Right atrium auricular region (tissue), 2 donors: ENCODE data around the gene GAS5. TPM values are rescaled to one million over a fixed set of nuclear protein-coding genes. Genes with fewer than 3 reads are reported as not detected.
A peak's percentile ranks its signal among the peaks of the same experiment; 100 is the strongest.

Experiments
- DNase-seq: peaks from one replicate; pipeline ENCODE4 v3.0.0-alpha.2; 2019; ENCODE audit warnings: low spot score
- H3K27ac ChIP-seq, 2 donors: fragments of 200-600 bp; sonication (generic); 1 replicate in 1 of 2; 2 replicates in 1 of 2; pipeline ENCODE4 v1.5.1; 2016 to 2019
- H3K27me3 ChIP-seq, 2 donors: fragments of 200-600 bp; sonication (generic); one replicate each; pipeline versions ENCODE4 v1.5.1 to v1.6.0; 2017 to 2019
- H3K36me3 ChIP-seq: fragments of 200-600 bp; sonication (generic); one replicate; pipeline ENCODE4 v1.5.1; 2016
- H3K4me1 ChIP-seq, 2 donors: fragments of 200-600 bp; sonication (generic); one replicate each; pipeline versions ENCODE4 v1.5.1 to v1.6.0; 2017 to 2019
- H3K4me3 ChIP-seq, 2 donors: fragments of 200-600 bp; sonication (generic); 1 replicate in 1 of 2; 2 replicates in 1 of 2; pipeline ENCODE4 v1.5.1; 2017 to 2019; ENCODE audit warnings: mild to moderate bottlenecking in 1 of 2, moderate library complexity in 1 of 2
- H3K9me3 ChIP-seq, 2 donors: fragments of 200-600 bp; sonication (generic); one replicate each; pipeline ENCODE4 v1.5.1; 2019
- CTCF ChIP-seq, 2 donors: fragments of 200-600 bp; sonication (generic); IDR thresholded peaks; one replicate each; pipeline ENCODE4 v1.5.1; 2019; ENCODE audit warnings: antibody characterized with exemption in 2 of 2
- total RNA-seq, 2 donors: library from RNA; depleted of rRNA; stranded (reverse); fragments of >200 nt; gene quantifications; one replicate each; pipeline ENCODE4 v1.1.0, GENCODE V29; 2016

Gene GAS5
- total RNA-seq, 2 donors from 2014 or later, result 74.6 to 115 TPM

- peaks cover 0 to 59% of the 10 kb centered on the region in 2 donors for H3K4me1 ChIP-seq
- no peaks in the 10 kb centered on the region for H3K9me3 ChIP-seq
- peak in 1 of 2 donors; percentile 22 for TF ChIP-seq CTCF (IDR thresholded peaks at IDR 0.05)
- peak; percentile 81 for DNase-seq
- H3K36me3 ChIP-seq, result peaks cover 37% of the 10 kb centered on the region
- H3K27me3 ChIP-seq, result no peaks in the 10 kb centered on the region
- H3K4me3 ChIP-seq, result peak within 1 kb of the TSS; percentile 67 to 93
- H3K27ac ChIP-seq, result peak within 1 kb of the TSS; percentile 95 to 98
These were observed 654 bp upstream of the GAS5 start, which contains the start of gene ZBTB37 for GRCh38 chr1:173868266-173869020. ZBTB37 (plus strand) TSS chr1:173868380; CDS start chr1:173870226, 1,846 bp downstream.

GRCh38 chr1:173867141-173867752 lies 542 bp downstream of the GAS5 start:
- peaks cover 48% of the 10 kb centered on the region for H3K36me3 ChIP-seq

GRCh38 chr1:173866413-173867115 lies 1.2 kb downstream of the GAS5 start:
- no peak for DNase-seq
- Histone ChIP-seq H3K4me3 (peak overlapping the region; percentile 67 to 93), H3K27ac (peak overlapping the region; percentile 95 to 98), H3K4me1 (peaks cover 0 to 62% of the 10 kb centered on the region in 2 donors), H3K27me3 (no peaks in the 10 kb centered on the region), H3K9me3 (no peaks in the 10 kb centered on the region), H3K36me3 (peaks cover 48% of the 10 kb centered on the region)
- TF ChIP-seq CTCF (IDR thresholded peaks at IDR 0.05), result no peak

More at GRCh38 chr1:173867141-173867752, 542 bp downstream of the GAS5 start:
- H3K9me3 ChIP-seq, result no peaks in the 10 kb centered on the region
- TF ChIP-seq CTCF (IDR thresholded peaks at IDR 0.05), result no peak
- no peaks in the 10 kb centered on the region for H3K27me3 ChIP-seq
- peak; percentile 60 for DNase-seq
- H3K4me3 ChIP-seq, result peak overlapping the region; percentile 67 to 93
- H3K27ac ChIP-seq, result peak overlapping the region; percentile 95 to 98
- H3K4me1 ChIP-seq, result peaks cover 0 to 62% of the 10 kb centered on the region in 2 donors

GRCh38 chr1:173865468-173866164 lies 2.2 kb downstream of the GAS5 start:
- Histone ChIP-seq H3K4me1 (peaks cover 0 to 55% of the 10 kb centered on the region in 2 donors), H3K4me3 (no peak overlapping the region), H3K36me3 (peaks cover 48% of the 10 kb centered on the region), H3K9me3 (no peaks in the 10 kb centered on the region), H3K27me3 (no peaks in the 10 kb centered on the region), H3K27ac (no peak overlapping the region)
- TF ChIP-seq CTCF (IDR thresholded peaks at IDR 0.05), result no peak
- no peak for DNase-seq

- H3K36me3 ChIP-seq, result peaks cover 48% of the 10 kb centered on the region
- H3K4me3 ChIP-seq, result no peak overlapping the region
- TF ChIP-seq CTCF (IDR thresholded peaks at IDR 0.05), result no peak
- H3K27me3 ChIP-seq, result no peaks in the 10 kb centered on the region
- H3K9me3 ChIP-seq, result no peaks in the 10 kb centered on the region
- peaks cover 0 to 42% of the 10 kb centered on the region in 2 donors for H3K4me1 ChIP-seq
- H3K27ac ChIP-seq, result no peak overlapping the region
- no peak for DNase-seq
These were observed 3.5 kb downstream of the GAS5 start for GRCh38 chr1:173864179-173864867.
